GM12878 (cell line): ENCODE results near the gene AP5Z1. TPM values are rescaled to one million over a fixed set of nuclear protein-coding genes. Genes with fewer than 3 reads are reported as not detected.

Source experiments
- ATAC-seq: fragments of 200-7000 bp; cut with Tn5 transposase; 3 replicates; pipeline ENCODE4 v1.9.1; 2020; ENCODE audit warnings: mild to moderate bottlenecking, moderate library complexity
- BruUV-seq: library from RNA; stranded (reverse); fragments of 400-500 nt; replicated peaks from 2 replicates; lab custom pipeline; 2021; lab: Mats Ljungman, UMichigan
- CTCF ChIA-PET: fragments of 300-600 bp; sonication (Branson Sonifier 250); formaldehyde crosslinking; extraction: SDS; loops from one replicate; lab custom pipeline; 2021; ENCODE audit warnings: inconsistent platforms; lab: Yijun Ruan, JAX
- POLR2A ChIA-PET: fragments of 350-600 bp; formaldehyde crosslinking; extraction: SDS; loops from one replicate; lab custom pipeline; 2021; ENCODE audit warnings: inconsistent platforms; lab: Charles Lee
- RAD21 ChIA-PET: fragments of 300-600 bp; sonication (Branson Sonifier 250); formaldehyde crosslinking; loops from one replicate; lab custom pipeline; 2023; ENCODE audit warnings: antibody characterized with exemption; ENCODE audit not compliant: unreplicated experiment; lab: Charles Lee
- SMC1A ChIA-PET: fragments of 300-600 bp; sonication (Branson Sonifier 250); formaldehyde crosslinking; loops from one replicate; lab custom pipeline; 2023; ENCODE audit not compliant: unreplicated experiment, uncharacterized antibody; lab: Charles Lee
- DNase-seq: peaks from one replicate; pipeline ENCODE4 v3.0.0-alpha.2; 2011; ENCODE audit warnings: low read depth, low spot score
- FAIRE-seq: peaks from 3 replicates; lab custom pipeline; 2011; peaks lifted over from hg19 to GRCh38; lab: Jason Lieb, UNC
- H2AFZ ChIP-seq: 2 replicates; pipeline ENCODE4 v1.6.0; 2011; ENCODE audit warnings: low read depth, low read length, control low read depth; ENCODE audit not compliant: control insufficient read depth
- H3K27ac ChIP-seq: 2 replicates; pipeline ENCODE4 v1.5.1; 2011; ENCODE audit warnings: control low read depth; ENCODE audit not compliant: control insufficient read depth, insufficient read depth
- H3K27me3 ChIP-seq, 2 experiments: replicated peaks in 1 of 2; 2 replicates each; pipeline versions ENCODE4 v1.6.0 to v1.6.1; 2011; ENCODE audit warnings: low read length in 1 of 2; ENCODE audit not compliant: control insufficient read depth in 2 of 2, insufficient read depth in 2 of 2
- H3K36me3 ChIP-seq, 2 experiments: 2 replicates each; pipeline ENCODE4 v1.5.1; 2011; ENCODE audit warnings: low read length in 1 of 2; ENCODE audit not compliant: control insufficient read depth in 2 of 2, insufficient read depth in 2 of 2
- H3K4me1 ChIP-seq: 2 replicates; pipeline ENCODE4 v1.6.1; 2011; ENCODE audit warnings: mild to moderate bottlenecking, low read length, moderate library complexity, mixed read lengths; ENCODE audit not compliant: control insufficient read depth, insufficient read depth
- H3K4me2 ChIP-seq: 2 replicates; pipeline ENCODE4 v1.6.0; 2011; ENCODE audit warnings: control low read depth; ENCODE audit not compliant: control insufficient read depth, insufficient read depth
- H3K4me3 ChIP-seq: fragments of 200-600 bp; sonication (generic); 2 replicates; pipeline ENCODE4 v1.5.1; 2016
- H3K79me2 ChIP-seq: 2 replicates; pipeline ENCODE4 v1.6.0; 2011; ENCODE audit warnings: low read length; ENCODE audit not compliant: control insufficient read depth, insufficient read depth
- H3K9ac ChIP-seq: 2 replicates; pipeline ENCODE4 v1.8.0; 2011; ENCODE audit warnings: low read length, control low read depth, mixed read lengths; ENCODE audit not compliant: control insufficient read depth, insufficient read depth
- H3K9me3 ChIP-seq: replicated peaks from 3 replicates; pipeline ENCODE4 v1.5.1; 2011; ENCODE audit warnings: mild to moderate bottlenecking, low read length; ENCODE audit not compliant: control insufficient read depth, insufficient read depth
- H4K20me1 ChIP-seq: 2 replicates; pipeline ENCODE4 v1.6.0; 2011; ENCODE audit not compliant: control insufficient read depth, insufficient read depth
- CREB1 ChIP-seq: IDR thresholded peaks from 2 replicates; pipeline ENCODE4 v1.6.1; 2012; ENCODE audit warnings: low read depth, mild to moderate bottlenecking, inconsistent platforms
- MYC ChIP-seq: IDR thresholded peaks from 2 replicates; pipeline ENCODE4 v1.6.1; 2011; ENCODE audit warnings: mild to moderate bottlenecking, low read length, moderate library complexity, inconsistent platforms; ENCODE audit not compliant: insufficient read depth, insufficient replicate concordance, insufficient read length, severe bottlenecking
- NR2C1 ChIP-seq: fragments of 450-650 bp; IDR thresholded peaks from 2 replicates; pipeline ENCODE4 v1.6.1; 2017; ENCODE audit warnings: antibody characterized with exemption, mild to moderate bottlenecking, moderate library complexity
- WGBS: methylation state at CpG from one replicate; pipeline ENCODE4 v1.1.6; 2016; ENCODE audit warnings: low lambda C conversion rate; ENCODE audit not compliant: insufficient replicate concordance, insufficient coverage; ENCODE audit errors: missing lambda C conversion rate; 5-methylcytosine and 5-hydroxymethylcytosine counted together
- in situ Hi-C: fragments of 300-500 bp; cut with MboI; formaldehyde crosslinking; loops from 9 replicates; pipeline ENCODE4 v1.14.3; 2018; ENCODE audit warnings: mixed read lengths
- intact Hi-C: fragments of 100-400 bp; cut with micrococcal nuclease; formaldehyde crosslinking; loops from one replicate; pipeline ENCODE4 v1.14.2; 2022; ENCODE audit not compliant: unreplicated experiment
- polyA plus RNA-seq, 11 experiments: library from polyadenylated mRNA; depleted of rRNA in 4 of 11; unstranded in 6 of 11; stranded (reverse) in 5 of 11; fragments of >200 nt; fragmentation: Nextera tagmentation in 4 of 11; fragmentation: Illumina TruSeq in 1 of 11; extraction: Ambion mirVana in 4 of 11; extraction: Trizol in 1 of 11; gene quantifications; 1 replicate in 1 of 11; 2 replicates in 10 of 11; pipeline versions ENCODE4 v1.2.1 to v1.2.3, GENCODE V29; 2011 to 2016; ENCODE audit warnings: inconsistent platforms in 2 of 11, missing spikeins in 2 of 11, low read depth in 1 of 11
- total RNA-seq, 4 experiments: library from RNA; depleted of rRNA in 3 of 4; stranded (reverse); fragments of >200 nt in 3 of 4; fragmentation: Illumina TruSeq in 1 of 4; extraction: Trizol in 1 of 4; gene quantifications; 2 replicates each; pipeline versions ENCODE4 v1.2.1 to v1.2.3, GENCODE V29; 2013 to 2021
- TF ChIP-seq, protein P1 (sequence below): IDR thresholded peaks from 2 replicates; pipeline ENCODE4 v1.6.1; 2012; ENCODE audit warnings: improper control_type of control experiment, low read depth, low read length; ENCODE audit not compliant: insufficient replicate concordance

The AP5Z1 gene
- total and polyA plus RNA-seq, 10 of the 15 experiments (the other 5 are each of a cell fraction or from before 2014, with no cell fraction given), result 0.37 to 43.4 (median 19.4) TPM

- H3K9ac ChIP-seq, result no peak overlapping the region
- no TSS peak for BruUV-seq
- TF ChIP-seq MYC (no peak), CREB1 (no peak), NR2C1 (no peak)
- TF ChIP-seq, protein P1, sequence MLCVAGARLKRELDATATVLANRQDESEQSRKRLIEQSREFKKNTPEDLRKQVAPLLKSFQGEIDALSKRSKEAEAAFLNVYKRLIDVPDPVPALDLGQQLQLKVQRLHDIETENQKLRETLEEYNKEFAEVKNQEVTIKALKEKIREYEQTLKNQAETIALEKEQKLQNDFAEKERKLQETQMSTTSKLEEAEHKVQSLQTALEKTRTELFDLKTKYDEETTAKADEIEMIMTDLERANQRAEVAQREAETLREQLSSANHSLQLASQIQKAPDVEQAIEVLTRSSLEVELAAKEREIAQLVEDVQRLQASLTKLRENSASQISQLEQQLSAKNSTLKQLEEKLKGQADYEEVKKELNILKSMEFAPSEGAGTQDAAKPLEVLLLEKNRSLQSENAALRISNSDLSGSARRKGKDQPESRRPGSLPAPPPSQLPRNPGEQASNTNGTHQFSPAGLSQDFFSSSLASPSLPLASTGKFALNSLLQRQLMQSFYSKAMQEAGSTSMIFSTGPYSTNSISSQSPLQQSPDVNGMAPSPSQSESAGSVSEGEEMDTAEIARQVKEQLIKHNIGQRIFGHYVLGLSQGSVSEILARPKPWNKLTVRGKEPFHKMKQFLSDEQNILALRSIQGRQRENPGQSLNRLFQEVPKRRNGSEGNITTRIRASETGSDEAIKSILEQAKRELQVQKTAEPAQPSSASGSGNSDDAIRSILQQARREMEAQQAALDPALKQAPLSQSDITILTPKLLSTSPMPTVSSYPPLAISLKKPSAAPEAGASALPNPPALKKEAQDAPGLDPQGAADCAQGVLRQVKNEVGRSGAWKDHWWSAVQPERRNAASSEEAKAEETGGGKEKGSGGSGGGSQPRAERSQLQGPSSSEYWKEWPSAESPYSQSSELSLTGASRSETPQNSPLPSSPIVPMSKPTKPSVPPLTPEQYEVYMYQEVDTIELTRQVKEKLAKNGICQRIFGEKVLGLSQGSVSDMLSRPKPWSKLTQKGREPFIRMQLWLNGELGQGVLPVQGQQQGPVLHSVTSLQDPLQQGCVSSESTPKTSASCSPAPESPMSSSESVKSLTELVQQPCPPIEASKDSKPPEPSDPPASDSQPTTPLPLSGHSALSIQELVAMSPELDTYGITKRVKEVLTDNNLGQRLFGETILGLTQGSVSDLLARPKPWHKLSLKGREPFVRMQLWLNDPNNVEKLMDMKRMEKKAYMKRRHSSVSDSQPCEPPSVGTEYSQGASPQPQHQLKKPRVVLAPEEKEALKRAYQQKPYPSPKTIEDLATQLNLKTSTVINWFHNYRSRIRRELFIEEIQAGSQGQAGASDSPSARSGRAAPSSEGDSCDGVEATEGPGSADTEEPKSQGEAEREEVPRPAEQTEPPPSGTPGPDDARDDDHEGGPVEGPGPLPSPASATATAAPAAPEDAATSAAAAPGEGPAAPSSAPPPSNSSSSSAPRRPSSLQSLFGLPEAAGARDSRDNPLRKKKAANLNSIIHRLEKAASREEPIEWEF, result no peak
- H3K27me3 ChIP-seq, result no peaks in the 10 kb centered on the region
- DNase-seq, result no peak
- no peaks in the 10 kb centered on the region for H3K79me2 ChIP-seq
- H4K20me1 ChIP-seq, result no peaks in the 10 kb centered on the region
- H2AFZ ChIP-seq, result no peak overlapping the region
- H3K4me3 ChIP-seq, result no peak overlapping the region
- in situ Hi-C loops (no loop called here), intact Hi-C loops (no loop called here)
- RAD21 ChIA-PET, result no interaction called here
- H3K27ac ChIP-seq, result no peak overlapping the region
- 92% methylated on average over 19 of the region's 19 CpGs for WGBS
- no peaks in the 10 kb centered on the region for H3K9me3 ChIP-seq
- SMC1A ChIA-PET, result no interaction called here
- CTCF ChIA-PET, result interaction anchor here (2.0 kb wide), 1 partner anchor 13 kb away, joined by 5 read pairs; no protein-coding TSS in a partner anchor
- H3K36me3 ChIP-seq, result peaks cover 11 to 29% of the 10 kb centered on the region in 2 experiments
- H3K4me1 ChIP-seq, result no peaks in the 10 kb centered on the region
- POLR2A ChIA-PET, result no interaction called here
- FAIRE-seq, result no peak
- no peak for ATAC-seq
- H3K4me2 ChIP-seq, result no peak overlapping the region
Observed at GRCh38 chr7:4784799-4785198, 9.4 kb downstream of the AP5Z1 start.
